GM12892 (cell line): ENCODE results near the gene RNF43.

Experiments used
- POLR2A ChIP-seq: IDR thresholded peaks from 2 replicates; pipeline ENCODE4 v1.6.1; 2011; ENCODE audit warnings: low read depth, low read length, control low read depth
- POLR2AphosphoS5 ChIP-seq: IDR thresholded peaks from 2 replicates; pipeline ENCODE4 v1.6.1; 2011; ENCODE audit warnings: low read depth, low read length, control low read depth
- TAF1 ChIP-seq: IDR thresholded peaks from 2 replicates; pipeline ENCODE4 v1.6.1; 2011; ENCODE audit warnings: low read depth, mild to moderate bottlenecking, control low read depth, low read length, borderline replicate concordance

- TF ChIP-seq POLR2A (no peak), TAF1 (no peak), POLR2AphosphoS5 (no peak)
Observed at GRCh38 chr17:58414596-58414997, 2.7 kb downstream of the RNF43 start.
